ENCODE results near the gene ANKZF1.
"Not testable (repeated sequence)": the region's sequence is repeated elsewhere in the genome, so short reads cannot be mapped to it uniquely, and the experiment has no call there.

Gene ANKZF1

GRCh38 chr2:219254590-219255201, 25.1 kb downstream of the ANKZF1 start:
- no peak for DNase-seq (ENCODE audit: low read depth)

- not testable (repeated sequence) for DNase-seq (ENCODE audit: low read depth)
Observed at GRCh38 chr2:219258942-219259341, 29.3 kb downstream of the ANKZF1 start.

- DNase-seq (ENCODE audit: low read depth), result no peak
Observed at GRCh38 chr2:219261024-219261855, 31.6 kb downstream of the ANKZF1 start.

GRCh38 chr2:219266232-219266631, 36.6 kb downstream of the ANKZF1 start:
- no peak for DNase-seq (ENCODE audit: low read depth)

GRCh38 chr2:219266886-219267285, 37.3 kb downstream of the ANKZF1 start:
- no peak for DNase-seq (ENCODE audit: low read depth)

- no peak for DNase-seq (ENCODE audit: low read depth)
Observed at GRCh38 chr2:219268294-219268693, 38.7 kb downstream of the ANKZF1 start.

GRCh38 chr2:219269362-219270054, 39.9 kb downstream of the ANKZF1 start:
- DNase-seq (ENCODE audit: low read depth), result no peak

- DNase-seq (ENCODE audit: low read depth), result no peak
Observed at GRCh38 chr2:219270055-219270372, 40.4 kb downstream of the ANKZF1 start.

GRCh38 chr2:219271021-219271420, 41.4 kb downstream of the ANKZF1 start:
- no peak for DNase-seq (ENCODE audit: low read depth)

- no peak for DNase-seq (ENCODE audit: low read depth)
Observed at GRCh38 chr2:219272356-219272755, 42.8 kb downstream of the ANKZF1 start.

GRCh38 chr2:219272995-219273394, 43.4 kb downstream of the ANKZF1 start:
- DNase-seq (ENCODE audit: low read depth), result no peak

- DNase-seq (ENCODE audit: low read depth), result no peak
Observed at GRCh38 chr2:219273937-219274336, 44.3 kb downstream of the ANKZF1 start.

- DNase-seq (ENCODE audit: low read depth), result no peak
Observed at GRCh38 chr2:219274361-219274921, 44.8 kb downstream of the ANKZF1 start.

GRCh38 chr2:219277703-219278654, 48.4 kb downstream of the ANKZF1 start:
- DNase-seq (ENCODE audit: low read depth), result peak; percentile 63

GRCh38 chr2:219278655-219279150, 49.1 kb downstream of the ANKZF1 start:
- DNase-seq (ENCODE audit: low read depth), result no peak

GRCh38 chr2:219279151-219279915, 49.7 kb downstream of the ANKZF1 start, which contains the start of gene DNAJB2:
Gene DNAJB2 (plus strand): TSS chr2:219279366. CDS start chr2:219279834, 468 bp downstream.
- peak; percentile 96 for DNase-seq (ENCODE audit: low read depth)

GRCh38 chr2:219279916-219280516, 50.4 kb downstream of the ANKZF1 start:
- no peak for DNase-seq (ENCODE audit: low read depth)

- no peak for DNase-seq (ENCODE audit: low read depth)
Observed at GRCh38 chr2:219280651-219281050, 51.0 kb downstream of the ANKZF1 start.

GRCh38 chr2:219281588-219281987, 52.0 kb downstream of the ANKZF1 start:
- DNase-seq (ENCODE audit: low read depth), result no peak

GRCh38 chr2:219282375-219282774, 52.8 kb downstream of the ANKZF1 start:
- DNase-seq (ENCODE audit: low read depth), result no peak
